Measurements from ENCODE around the gene CHMP1A.

GRCh38 chr16:89706518-89707260 is 49.2 kb upstream of the CHMP1A start:
- TF ChIP-seq CTCF (IDR thresholded peaks at IDR 0.05) (no peak), POLR2A (IDR thresholded peaks at IDR 0.05) (no peak), EP300 (IDR thresholded peaks at IDR 0.05) (no peak)

Measured in suprapubic skin (tissue), 3 donors.